ENCODE measurements around the gene EIF3CL.
"Not testable (repeated sequence)": the region's sequence is repeated elsewhere in the genome, so short reads cannot be mapped to it uniquely, and the experiment has no call there.

Gene EIF3CL

GRCh38 chr16:28338230-28338629 lies 65.4 kb downstream of the EIF3CL start:
- not testable (repeated sequence) for DNase-seq

- DNase-seq: not testable (repeated sequence)
These were observed 66.5 kb downstream of the EIF3CL start for GRCh38 chr16:28336940-28337710.

GRCh38 chr16:28335678-28336077 lies 68.0 kb downstream of the EIF3CL start:
- DNase-seq: not testable (repeated sequence)

GRCh38 chr16:28332632-28333031 lies 71.0 kb downstream of the EIF3CL start:
- not testable (repeated sequence) for DNase-seq

DNA sequence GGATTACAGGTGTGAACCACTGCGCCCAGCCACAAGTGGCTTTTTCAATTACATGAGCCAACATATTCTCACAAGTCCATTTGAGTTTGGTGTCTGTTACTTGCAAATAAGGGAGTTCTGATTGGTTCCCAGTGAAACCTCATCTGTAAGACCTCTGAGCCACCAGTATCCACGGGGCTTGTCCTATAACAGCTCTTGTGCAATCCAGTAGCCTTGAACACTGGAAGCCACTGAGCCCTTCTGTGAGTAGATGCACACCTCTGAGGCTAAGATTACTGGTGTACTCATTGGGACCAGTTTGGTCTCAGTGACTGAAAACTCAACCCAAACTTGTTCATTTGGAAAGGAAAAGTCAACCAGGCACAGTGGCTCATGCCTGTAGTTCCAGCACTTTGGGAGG lies 72.7 kb downstream of the EIF3CL start:
- DNase-seq: not testable (repeated sequence)

GRCh38 chr16:28330232-28330631 lies 73.4 kb downstream of the EIF3CL start:
- not testable (repeated sequence) for DNase-seq

Data from stimulated activated CD4-positive, alpha-beta T cell treated with anti-CD3 and anti-CD28 coated beads, Interleukin-4, amount 100 ng/mL, for 1 hour (primary cell).